B cell (primary cell): Measurements from ENCODE around the gene TPCN2. TPM values are rescaled to one million over a fixed set of nuclear protein-coding genes. Genes with fewer than 3 reads are reported as not detected.

Experiments
- ATAC-seq: fragments of 200-7000 bp; cut with Tn5 transposase; one replicate; pipeline ENCODE4 v1.10.0; 2021; ENCODE audit warnings: low read depth, mild to moderate bottlenecking, moderate number of reproducible peaks, moderate library complexity
- CTCF ChIA-PET: fragments of 350-600 bp; sonication (Branson Sonifier 250); formaldehyde crosslinking; loops from one replicate; lab custom pipeline; 2021; ENCODE audit warnings: antibody characterized with exemption, inconsistent platforms; lab: Charles Lee
- POLR2A ChIA-PET: fragments of 350-600 bp; sonication (Branson Sonifier 250); formaldehyde crosslinking; loops from one replicate; lab custom pipeline; 2021; ENCODE audit warnings: antibody characterized with exemption; lab: Charles Lee
- DNase-seq: peaks from one replicate; pipeline ENCODE4 v3.0.0; 2013
- H2AFZ ChIP-seq: 2 replicates; pipeline ENCODE4 v1.6.1; 2012; ENCODE audit warnings: mild to moderate bottlenecking, low read depth, low read length; ENCODE audit not compliant: insufficient read depth, poor library complexity, severe bottlenecking
- H3K27ac ChIP-seq, 2 donors: 1 replicate in 1 of 2; 2 replicates in 1 of 2; pipeline ENCODE4 v1.5.1; 2012 to 2013; ENCODE audit warnings: low read length in 2 of 2, mild to moderate bottlenecking in 2 of 2, moderate library complexity in 1 of 2
- H3K27me3 ChIP-seq, 4 experiments: fragments of 200-600 bp in 1 of 4; sonication (generic) in 1 of 4; replicated peaks in 1 of 4; 1 replicate in 2 of 4; 2 replicates in 2 of 4; pipeline versions ENCODE4 v1.6.1 to v1.7.0; 2013 to 2016; ENCODE audit warnings: low read length in 3 of 4, mild to moderate bottlenecking in 2 of 4, mixed read lengths in 1 of 4, moderate library complexity in 1 of 4; ENCODE audit not compliant: insufficient read depth in 4 of 4, control insufficient read depth in 3 of 4; ENCODE audit errors: control extremely low read depth in 1 of 4
- H3K36me3 ChIP-seq, 2 experiments: replicated peaks in 1 of 2; 1 replicate in 1 of 2; 2 replicates in 1 of 2; pipeline versions ENCODE4 v1.6.1 to v1.7.1; 2013; ENCODE audit warnings: low read length in 1 of 2; ENCODE audit not compliant: insufficient read depth in 2 of 2, control insufficient read depth in 1 of 2; ENCODE audit errors: control extremely low read depth in 1 of 2, extremely low read depth in 1 of 2
- H3K4me1 ChIP-seq, 2 donors: fragments of 200-600 bp in 1 of 2; sonication (generic) in 1 of 2; 1 replicate in 1 of 2; 2 replicates in 1 of 2; pipeline versions ENCODE4 v1.5.1 to v1.6.1; 2013 to 2017; ENCODE audit warnings: low read length in 2 of 2; ENCODE audit not compliant: control insufficient read depth in 2 of 2, insufficient read depth in 2 of 2
- H3K4me2 ChIP-seq: replicated peaks from 2 replicates; pipeline ENCODE3; 2012; ENCODE audit warnings: mild to moderate bottlenecking, low read depth, low read length; ENCODE audit not compliant: poor library complexity, severe bottlenecking
- H3K4me3 ChIP-seq, 5 experiments: fragments of 200-600 bp in 1 of 5; sonication (generic) in 1 of 5; 1 replicate in 3 of 5; 2 replicates in 2 of 5; pipeline versions ENCODE4 v1.5.1 to v1.7.0; 2011 to 2016; ENCODE audit warnings: low read length in 4 of 5, mild to moderate bottlenecking in 4 of 5, low read depth in 2 of 5, control low read depth in 1 of 5, moderate library complexity in 1 of 5; ENCODE audit not compliant: insufficient read depth in 1 of 5; ENCODE audit errors: control extremely low read depth in 1 of 5, extremely low read depth in 1 of 5
- H3K79me2 ChIP-seq: fragments of 200-600 bp; sonication (generic); one replicate; pipeline ENCODE4 v1.6.0; 2016; ENCODE audit warnings: low read length; ENCODE audit not compliant: control insufficient read depth, insufficient read depth
- H3K9ac ChIP-seq: fragments of 200-600 bp; sonication (generic); 2 replicates; pipeline ENCODE4 v1.6.1; 2017; ENCODE audit warnings: mild to moderate bottlenecking, low read length, moderate library complexity
- H3K9me3 ChIP-seq, 3 donors: one replicate each; pipeline versions ENCODE4 v1.6.1 to v1.7.1; 2013; ENCODE audit warnings: low read length in 2 of 3; ENCODE audit not compliant: control insufficient read depth in 2 of 3, insufficient read depth in 1 of 3; ENCODE audit errors: control extremely low read depth in 1 of 3
- H4K20me1 ChIP-seq: 2 replicates; pipeline ENCODE4 v1.6.0; 2012; ENCODE audit warnings: mild to moderate bottlenecking, low read length; ENCODE audit not compliant: insufficient read depth, control insufficient read depth, poor library complexity, severe bottlenecking
- H3K27ac Mint-ChIP-seq: one replicate; pipeline ENCODE4 v1.8.0; 2021; ENCODE audit warnings: mixed read lengths
- H3K27me3 Mint-ChIP-seq: one replicate; pipeline ENCODE4 v1.8.0; 2021; ENCODE audit warnings: mixed read lengths
- H3K4me1 Mint-ChIP-seq: one replicate; pipeline ENCODE4 v1.8.0; 2021; ENCODE audit warnings: mixed read lengths
- H3K4me3 Mint-ChIP-seq: one replicate; pipeline ENCODE4 v1.8.0; 2021; ENCODE audit warnings: mixed read lengths
- H3K9me3 Mint-ChIP-seq: one replicate; pipeline ENCODE4 v1.8.0; 2022; ENCODE audit warnings: mixed read lengths; ENCODE audit not compliant: insufficient read depth
- EZH2 ChIP-seq: IDR thresholded peaks from 2 replicates; pipeline ENCODE4 v1.6.1; 2012; ENCODE audit warnings: borderline replicate concordance, low read depth, mild to moderate bottlenecking, moderate library complexity, low read length; ENCODE audit not compliant: insufficient read depth, poor library complexity, severe bottlenecking
- WGBS: methylation state at CpG from one replicate; pipeline ENCODE4 v1.1.5; 2013; ENCODE audit warnings: missing lambda C conversion rate; ENCODE audit not compliant: insufficient coverage; 5-methylcytosine and 5-hydroxymethylcytosine counted together
- intact Hi-C: fragments of 100-400 bp; cut with micrococcal nuclease; formaldehyde crosslinking; loops from one replicate; pipeline ENCODE4 v1.10.0; 2022
- polyA plus RNA-seq: library from polyadenylated mRNA; depleted of rRNA; stranded (reverse); fragments of >200 nt; gene quantifications from 2 replicates; pipeline ENCODE4 v1.2.3, GENCODE V29; 2012
- total RNA-seq, 2 donors: library from RNA; stranded (reverse); fragments of 120-200 nt in 1 of 2; gene quantifications; 1 replicate in 1 of 2; 2 replicates in 1 of 2; pipeline versions ENCODE4 v1.2.3 to v1.2.4, GENCODE V29; 2013 to 2022
- TF ChIP-seq, protein P1 (sequence below): fragments of 200-600 bp; IDR thresholded peaks from one replicate; pipeline ENCODE4 v1.8.0; 2022; ENCODE audit warnings: antibody characterized with exemption, mild to moderate bottlenecking

The TPCN2 gene
- total and polyA plus RNA-seq, 2 donors (not counting 1 experiment from before 2014, with no cell fraction given) = 16.8 to 71.4 TPM

DNA sequence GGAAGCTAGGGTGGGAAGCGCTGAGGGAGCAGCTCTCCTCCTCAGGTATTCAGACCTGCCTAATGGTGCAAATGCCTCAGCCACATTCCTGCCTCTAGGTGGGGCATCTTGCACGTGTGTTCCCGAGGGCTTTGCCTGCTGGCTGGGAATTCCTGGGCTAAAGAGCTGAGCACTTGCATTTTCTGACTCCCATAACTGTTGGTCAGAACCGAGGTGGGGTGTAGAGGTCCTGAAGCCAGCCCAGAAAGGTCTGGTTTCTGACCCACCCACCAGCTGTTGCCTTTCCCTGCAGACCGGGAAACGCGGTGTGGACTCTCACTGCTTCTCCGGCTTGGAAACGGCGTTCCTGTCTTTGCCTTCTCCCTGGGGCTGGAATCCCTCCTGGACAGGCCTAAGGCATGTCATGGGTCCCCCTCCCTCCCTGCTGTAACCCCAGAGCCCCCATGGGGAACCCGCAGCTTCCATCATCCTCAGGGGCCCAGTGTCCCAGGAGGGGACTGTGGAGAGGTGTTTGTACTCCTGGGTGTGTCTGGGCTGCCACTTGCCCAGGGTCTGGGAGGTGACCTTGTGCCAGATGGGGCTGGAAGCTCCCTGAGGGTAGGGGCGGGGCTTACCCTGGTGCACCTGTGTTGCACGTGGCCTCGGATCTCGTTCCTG, 83.0 kb downstream of the TPCN2 start:
- Mint-ChIP-seq H3K27me3 (no peaks in the 10 kb centered on the region), H3K27ac (no peak overlapping the region), H3K9me3 (peaks cover 13% of the 10 kb centered on the region), H3K4me1 (peaks cover 5% of the 10 kb centered on the region), H3K4me3 (no peak overlapping the region)
- no peaks in the 10 kb centered on the region for H4K20me1 ChIP-seq
- H3K36me3 ChIP-seq = no peaks in the 10 kb centered on the region
- peaks cover 0 to 3% of the 10 kb centered on the region in 2 donors for H3K4me1 ChIP-seq
- 77% methylated on average over 14 of the region's 15 CpGs for WGBS
- ATAC-seq = no peak
- H3K4me3 ChIP-seq = no peak overlapping the region
- H3K9ac ChIP-seq = no peak overlapping the region
- H3K9me3 ChIP-seq = peaks cover 0 to 44% (median 10%) of the 10 kb centered on the region in 3 donors
- H3K4me2 ChIP-seq = no peak overlapping the region
- H2AFZ ChIP-seq = no peak overlapping the region
- no peak overlapping the region for H3K27ac ChIP-seq
- DNase-seq = no peak
- POLR2A ChIA-PET = no interaction called here
- CTCF ChIA-PET = interaction anchor here (0.8 kb wide), 1 partner anchor 539 kb away, joined by 3 read pairs; no protein-coding TSS in a partner anchor
- H3K27me3 ChIP-seq = no peaks in the 10 kb centered on the region
- no peaks in the 10 kb centered on the region for H3K79me2 ChIP-seq
- intact Hi-C loops = no loop called here
- no peak for TF ChIP-seq EZH2
- TF ChIP-seq, protein P1, sequence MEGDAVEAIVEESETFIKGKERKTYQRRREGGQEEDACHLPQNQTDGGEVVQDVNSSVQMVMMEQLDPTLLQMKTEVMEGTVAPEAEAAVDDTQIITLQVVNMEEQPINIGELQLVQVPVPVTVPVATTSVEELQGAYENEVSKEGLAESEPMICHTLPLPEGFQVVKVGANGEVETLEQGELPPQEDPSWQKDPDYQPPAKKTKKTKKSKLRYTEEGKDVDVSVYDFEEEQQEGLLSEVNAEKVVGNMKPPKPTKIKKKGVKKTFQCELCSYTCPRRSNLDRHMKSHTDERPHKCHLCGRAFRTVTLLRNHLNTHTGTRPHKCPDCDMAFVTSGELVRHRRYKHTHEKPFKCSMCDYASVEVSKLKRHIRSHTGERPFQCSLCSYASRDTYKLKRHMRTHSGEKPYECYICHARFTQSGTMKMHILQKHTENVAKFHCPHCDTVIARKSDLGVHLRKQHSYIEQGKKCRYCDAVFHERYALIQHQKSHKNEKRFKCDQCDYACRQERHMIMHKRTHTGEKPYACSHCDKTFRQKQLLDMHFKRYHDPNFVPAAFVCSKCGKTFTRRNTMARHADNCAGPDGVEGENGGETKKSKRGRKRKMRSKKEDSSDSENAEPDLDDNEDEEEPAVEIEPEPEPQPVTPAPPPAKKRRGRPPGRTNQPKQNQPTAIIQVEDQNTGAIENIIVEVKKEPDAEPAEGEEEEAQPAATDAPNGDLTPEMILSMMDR = no peak

DNA sequence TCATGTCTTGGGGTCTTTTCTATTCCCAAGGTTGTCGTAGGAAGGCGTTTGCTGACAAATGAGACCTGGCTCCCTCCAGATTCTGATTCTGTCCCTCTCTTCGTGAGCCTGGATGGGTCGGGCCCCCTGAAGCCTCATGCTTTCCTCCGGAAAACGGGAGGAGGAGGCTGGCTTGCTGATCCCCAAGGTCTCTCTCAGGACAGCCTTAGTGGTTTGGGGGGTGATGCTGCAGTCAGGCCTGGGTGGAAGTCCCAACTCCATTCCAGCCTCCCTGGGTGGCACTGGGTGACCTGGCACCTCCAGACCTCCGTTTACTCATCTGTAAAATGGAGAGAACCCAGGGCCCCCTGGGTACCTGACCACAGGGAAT, 83.6 kb downstream of the TPCN2 start:
- peaks cover 13% of the 10 kb centered on the region for H3K9me3 Mint-ChIP-seq
- POLR2A ChIA-PET = no interaction called here
- TF ChIP-seq EZH2 = no peak
- TF ChIP-seq, protein P1 = no peak

More for the DNA sequence above, 83.6 kb downstream of the TPCN2 start:
- no peak for DNase-seq
- Histone ChIP-seq H3K4me1 (peaks cover 0 to 3% of the 10 kb centered on the region in 2 donors), H3K9ac (no peak overlapping the region), H4K20me1 (no peaks in the 10 kb centered on the region), H2AFZ (no peak overlapping the region), H3K27me3 (no peaks in the 10 kb centered on the region), H3K4me3 (no peak overlapping the region), H3K27ac (no peak overlapping the region), H3K4me2 (no peak overlapping the region), H3K36me3 (no peaks in the 10 kb centered on the region), H3K9me3 (peaks cover 0 to 43% (median 10%) of the 10 kb centered on the region in 3 donors), H3K79me2 (no peaks in the 10 kb centered on the region)
- Mint-ChIP-seq H3K4me1 (peaks cover 5% of the 10 kb centered on the region), H3K27me3 (no peaks in the 10 kb centered on the region), H3K27ac (no peak overlapping the region), H3K4me3 (no peak overlapping the region)
- CTCF ChIA-PET = interaction anchor here (0.8 kb wide), 1 partner anchor 538 kb away, joined by 3 read pairs; no protein-coding TSS in a partner anchor
- intact Hi-C loops = no loop called here
- 90% methylated on average over 7 of the region's 7 CpGs for WGBS
- ATAC-seq = no peak
